ENCODE data around the gene NPR1. TPM values are rescaled to one million over a fixed set of nuclear protein-coding genes. Genes with fewer than 3 reads are reported as not detected.

Gene NPR1
- total RNA-seq, 1 experiment from 2014 or later, result 16.5 TPM

DNA sequence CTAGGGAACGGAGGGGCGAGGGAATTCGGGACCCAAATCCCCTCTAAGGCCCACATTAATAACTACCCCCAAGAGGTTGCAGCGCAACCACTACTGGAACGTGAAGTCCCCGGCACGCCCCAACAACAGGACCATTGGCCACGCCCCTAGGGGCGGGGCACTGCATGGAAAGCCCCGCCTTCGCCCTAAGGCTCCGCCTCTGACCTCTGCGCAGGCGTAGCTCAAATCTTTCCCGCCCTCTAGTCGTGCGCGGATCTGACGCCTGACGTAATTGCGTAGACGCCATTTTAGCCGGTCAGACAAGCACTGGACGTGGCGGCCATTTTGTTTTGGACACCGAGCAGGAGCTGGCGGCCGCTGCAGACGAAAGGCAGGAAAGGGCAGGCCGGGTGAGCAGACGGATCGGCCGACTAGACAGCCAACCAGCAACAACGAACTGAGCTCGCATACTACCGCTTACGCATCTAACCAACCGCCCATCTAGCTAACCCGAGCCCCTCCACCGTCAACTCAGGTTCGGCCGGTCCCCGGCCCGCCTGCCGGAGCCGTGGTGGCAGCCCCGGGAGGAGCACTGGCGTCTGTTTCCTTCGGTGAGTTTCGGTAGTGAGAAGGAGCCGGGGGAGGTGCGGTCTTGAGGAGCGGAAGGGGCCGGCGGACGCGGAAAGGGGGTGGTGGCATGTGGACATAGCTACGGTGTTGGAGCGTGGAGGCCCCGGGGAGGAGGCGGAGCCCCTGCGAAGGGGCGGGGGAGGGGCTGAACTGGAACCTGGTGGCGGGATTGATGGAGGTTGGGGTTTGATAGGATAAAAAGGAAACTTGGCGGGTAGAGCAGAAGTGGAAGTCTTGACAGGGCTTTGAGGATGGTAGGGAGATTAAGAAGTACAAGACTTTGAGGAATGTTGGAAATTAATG lies 44.5 kb upstream of the NPR1 start, which contains the start of gene CHTOP (continued):
- TF ChIP-seq, protein P1, sequence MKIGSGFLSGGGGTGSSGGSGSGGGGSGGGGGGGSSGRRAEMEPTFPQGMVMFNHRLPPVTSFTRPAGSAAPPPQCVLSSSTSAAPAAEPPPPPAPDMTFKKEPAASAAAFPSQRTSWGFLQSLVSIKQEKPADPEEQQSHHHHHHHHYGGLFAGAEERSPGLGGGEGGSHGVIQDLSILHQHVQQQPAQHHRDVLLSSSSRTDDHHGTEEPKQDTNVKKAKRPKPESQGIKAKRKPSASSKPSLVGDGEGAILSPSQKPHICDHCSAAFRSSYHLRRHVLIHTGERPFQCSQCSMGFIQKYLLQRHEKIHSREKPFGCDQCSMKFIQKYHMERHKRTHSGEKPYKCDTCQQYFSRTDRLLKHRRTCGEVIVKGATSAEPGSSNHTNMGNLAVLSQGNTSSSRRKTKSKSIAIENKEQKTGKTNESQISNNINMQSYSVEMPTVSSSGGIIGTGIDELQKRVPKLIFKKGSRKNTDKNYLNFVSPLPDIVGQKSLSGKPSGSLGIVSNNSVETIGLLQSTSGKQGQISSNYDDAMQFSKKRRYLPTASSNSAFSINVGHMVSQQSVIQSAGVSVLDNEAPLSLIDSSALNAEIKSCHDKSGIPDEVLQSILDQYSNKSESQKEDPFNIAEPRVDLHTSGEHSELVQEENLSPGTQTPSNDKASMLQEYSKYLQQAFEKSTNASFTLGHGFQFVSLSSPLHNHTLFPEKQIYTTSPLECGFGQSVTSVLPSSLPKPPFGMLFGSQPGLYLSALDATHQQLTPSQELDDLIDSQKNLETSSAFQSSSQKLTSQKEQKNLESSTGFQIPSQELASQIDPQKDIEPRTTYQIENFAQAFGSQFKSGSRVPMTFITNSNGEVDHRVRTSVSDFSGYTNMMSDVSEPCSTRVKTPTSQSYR (CRISPR knock-in tag; IDR thresholded peaks at IDR 0.05), result peak; percentile 51; the same call in 1 of the 2 replicates
- TF ChIP-seq, protein P2, sequence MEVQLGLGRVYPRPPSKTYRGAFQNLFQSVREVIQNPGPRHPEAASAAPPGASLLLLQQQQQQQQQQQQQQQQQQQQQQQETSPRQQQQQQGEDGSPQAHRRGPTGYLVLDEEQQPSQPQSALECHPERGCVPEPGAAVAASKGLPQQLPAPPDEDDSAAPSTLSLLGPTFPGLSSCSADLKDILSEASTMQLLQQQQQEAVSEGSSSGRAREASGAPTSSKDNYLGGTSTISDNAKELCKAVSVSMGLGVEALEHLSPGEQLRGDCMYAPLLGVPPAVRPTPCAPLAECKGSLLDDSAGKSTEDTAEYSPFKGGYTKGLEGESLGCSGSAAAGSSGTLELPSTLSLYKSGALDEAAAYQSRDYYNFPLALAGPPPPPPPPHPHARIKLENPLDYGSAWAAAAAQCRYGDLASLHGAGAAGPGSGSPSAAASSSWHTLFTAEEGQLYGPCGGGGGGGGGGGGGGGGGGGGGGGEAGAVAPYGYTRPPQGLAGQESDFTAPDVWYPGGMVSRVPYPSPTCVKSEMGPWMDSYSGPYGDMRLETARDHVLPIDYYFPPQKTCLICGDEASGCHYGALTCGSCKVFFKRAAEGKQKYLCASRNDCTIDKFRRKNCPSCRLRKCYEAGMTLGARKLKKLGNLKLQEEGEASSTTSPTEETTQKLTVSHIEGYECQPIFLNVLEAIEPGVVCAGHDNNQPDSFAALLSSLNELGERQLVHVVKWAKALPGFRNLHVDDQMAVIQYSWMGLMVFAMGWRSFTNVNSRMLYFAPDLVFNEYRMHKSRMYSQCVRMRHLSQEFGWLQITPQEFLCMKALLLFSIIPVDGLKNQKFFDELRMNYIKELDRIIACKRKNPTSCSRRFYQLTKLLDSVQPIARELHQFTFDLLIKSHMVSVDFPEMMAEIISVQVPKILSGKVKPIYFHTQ (CRISPR knock-in tag; IDR thresholded peaks at IDR 0.05), result 0 out of 2 replicates have a peak, but pooled peaks have one; percentile 65
- TF ChIP-seq ZNF121 (CRISPR knock-in tag; IDR thresholded peaks at IDR 0.05) (no peak), NFE2L1 (CRISPR knock-in tag; IDR thresholded peaks at IDR 0.05) (peak; percentile 88), NR3C1 (CRISPR knock-in tag; conservative IDR thresholded peaks at IDR 0.05; ENCODE audit: low read depth) (no peak), GTF2I (CRISPR knock-in tag; conservative IDR thresholded peaks at IDR 0.05) (no peak), FOXP1 (CRISPR knock-in tag; IDR thresholded peaks at IDR 0.05; ENCODE audit: borderline replicate concordance) (peak; percentile 87), IRF2 (CRISPR knock-in tag; IDR thresholded peaks at IDR 0.05; ENCODE audit: borderline replicate concordance, low read depth) (no peak), NFYB (CRISPR knock-in tag; conservative IDR thresholded peaks at IDR 0.05; ENCODE audit: low read depth) (no peak), SOX15 (CRISPR knock-in tag; IDR thresholded peaks at IDR 0.05) (no peak), KAT7 (CRISPR knock-in tag; IDR thresholded peaks at IDR 0.05; ENCODE audit: borderline replicate concordance) (no peak)
- TF ChIP-seq, protein P3, sequence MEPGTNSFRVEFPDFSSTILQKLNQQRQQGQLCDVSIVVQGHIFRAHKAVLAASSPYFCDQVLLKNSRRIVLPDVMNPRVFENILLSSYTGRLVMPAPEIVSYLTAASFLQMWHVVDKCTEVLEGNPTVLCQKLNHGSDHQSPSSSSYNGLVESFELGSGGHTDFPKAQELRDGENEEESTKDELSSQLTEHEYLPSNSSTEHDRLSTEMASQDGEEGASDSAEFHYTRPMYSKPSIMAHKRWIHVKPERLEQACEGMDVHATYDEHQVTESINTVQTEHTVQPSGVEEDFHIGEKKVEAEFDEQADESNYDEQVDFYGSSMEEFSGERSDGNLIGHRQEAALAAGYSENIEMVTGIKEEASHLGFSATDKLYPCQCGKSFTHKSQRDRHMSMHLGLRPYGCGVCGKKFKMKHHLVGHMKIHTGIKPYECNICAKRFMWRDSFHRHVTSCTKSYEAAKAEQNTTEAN (CRISPR knock-in tag; IDR thresholded peaks at IDR 0.05), result peak; percentile 63; the same call in 1 of the 2 replicates
- TF ChIP-seq, protein P4, sequence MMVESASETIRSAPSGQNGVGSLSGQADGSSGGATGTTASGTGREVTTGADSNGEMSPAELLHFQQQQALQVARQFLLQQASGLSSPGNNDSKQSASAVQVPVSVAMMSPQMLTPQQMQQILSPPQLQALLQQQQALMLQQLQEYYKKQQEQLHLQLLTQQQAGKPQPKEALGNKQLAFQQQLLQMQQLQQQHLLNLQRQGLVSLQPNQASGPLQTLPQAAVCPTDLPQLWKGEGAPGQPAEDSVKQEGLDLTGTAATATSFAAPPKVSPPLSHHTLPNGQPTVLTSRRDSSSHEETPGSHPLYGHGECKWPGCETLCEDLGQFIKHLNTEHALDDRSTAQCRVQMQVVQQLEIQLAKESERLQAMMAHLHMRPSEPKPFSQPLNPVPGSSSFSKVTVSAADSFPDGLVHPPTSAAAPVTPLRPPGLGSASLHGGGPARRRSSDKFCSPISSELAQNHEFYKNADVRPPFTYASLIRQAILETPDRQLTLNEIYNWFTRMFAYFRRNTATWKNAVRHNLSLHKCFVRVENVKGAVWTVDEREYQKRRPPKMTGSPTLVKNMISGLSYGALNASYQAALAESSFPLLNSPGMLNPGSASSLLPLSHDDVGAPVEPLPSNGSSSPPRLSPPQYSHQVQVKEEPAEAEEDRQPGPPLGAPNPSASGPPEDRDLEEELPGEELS (CRISPR knock-in tag; IDR thresholded peaks at IDR 0.05), result no peak; the same call in 1 of the 2 replicates
- TF ChIP-seq, protein P5, sequence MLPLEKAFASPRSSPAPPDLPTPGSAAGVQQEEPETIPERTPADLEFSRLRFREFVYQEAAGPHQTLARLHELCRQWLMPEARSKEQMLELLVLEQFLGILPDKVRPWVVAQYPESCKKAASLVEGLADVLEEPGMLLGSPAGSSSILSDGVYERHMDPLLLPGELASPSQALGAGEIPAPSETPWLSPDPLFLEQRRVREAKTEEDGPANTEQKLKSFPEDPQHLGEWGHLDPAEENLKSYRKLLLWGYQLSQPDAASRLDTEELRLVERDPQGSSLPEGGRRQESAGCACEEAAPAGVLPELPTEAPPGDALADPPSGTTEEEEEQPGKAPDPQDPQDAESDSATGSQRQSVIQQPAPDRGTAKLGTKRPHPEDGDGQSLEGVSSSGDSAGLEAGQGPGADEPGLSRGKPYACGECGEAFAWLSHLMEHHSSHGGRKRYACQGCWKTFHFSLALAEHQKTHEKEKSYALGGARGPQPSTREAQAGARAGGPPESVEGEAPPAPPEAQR (CRISPR knock-in tag; IDR thresholded peaks at IDR 0.05), result no peak
- TF ChIP-seq, protein P6, sequence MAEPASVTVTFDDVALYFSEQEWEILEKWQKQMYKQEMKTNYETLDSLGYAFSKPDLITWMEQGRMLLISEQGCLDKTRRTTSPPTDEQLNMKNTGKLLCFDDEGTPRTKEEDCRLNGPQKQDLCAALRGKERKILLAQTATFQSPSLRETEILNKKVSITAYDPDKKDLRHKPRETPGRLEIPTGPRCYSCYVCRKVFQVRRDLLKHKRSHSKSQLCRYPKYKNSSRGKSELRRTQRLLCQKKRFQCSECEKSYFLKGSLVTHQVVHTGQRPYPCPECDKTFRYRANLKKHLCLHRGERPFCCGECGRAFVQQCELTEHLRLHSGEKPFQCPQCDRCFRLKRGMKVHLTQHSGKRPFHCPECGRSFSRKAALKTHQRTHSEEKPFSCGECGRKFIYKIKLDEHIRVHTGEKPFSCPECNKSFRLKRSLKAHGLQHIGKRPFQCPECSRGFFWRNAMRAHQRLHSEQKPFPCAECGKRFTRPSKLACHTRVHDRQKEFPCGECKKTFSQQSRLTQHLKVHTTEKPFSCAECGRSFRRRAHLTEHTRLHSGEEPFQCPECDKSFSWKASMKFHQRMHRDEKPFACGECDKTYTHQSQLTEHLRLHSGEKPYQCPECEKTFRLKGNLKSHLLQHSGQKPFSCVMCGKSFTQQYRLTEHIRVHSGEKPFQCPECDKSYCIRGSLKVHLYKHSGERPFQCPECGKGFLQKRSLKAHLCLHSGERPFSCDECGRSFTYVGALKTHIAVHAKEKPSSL (CRISPR knock-in tag; conservative IDR thresholded peaks at IDR 0.05), result no peak
- TF ChIP-seq, protein P7, sequence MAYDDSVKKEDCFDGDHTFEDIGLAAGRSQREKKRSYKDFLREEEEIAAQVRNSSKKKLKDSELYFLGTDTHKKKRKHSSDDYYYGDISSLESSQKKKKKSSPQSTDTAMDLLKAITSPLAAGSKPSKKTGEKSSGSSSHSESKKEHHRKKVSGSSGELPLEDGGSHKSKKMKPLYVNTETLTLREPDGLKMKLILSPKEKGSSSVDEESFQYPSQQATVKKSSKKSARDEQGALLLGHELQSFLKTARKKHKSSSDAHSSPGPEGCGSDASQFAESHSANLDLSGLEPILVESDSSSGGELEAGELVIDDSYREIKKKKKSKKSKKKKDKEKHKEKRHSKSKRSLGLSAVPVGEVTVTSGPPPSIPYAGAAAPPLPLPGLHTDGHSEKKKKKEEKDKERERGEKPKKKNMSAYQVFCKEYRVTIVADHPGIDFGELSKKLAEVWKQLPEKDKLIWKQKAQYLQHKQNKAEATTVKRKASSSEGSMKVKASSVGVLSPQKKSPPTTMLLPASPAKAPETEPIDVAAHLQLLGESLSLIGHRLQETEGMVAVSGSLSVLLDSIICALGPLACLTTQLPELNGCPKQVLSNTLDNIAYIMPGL (CRISPR knock-in tag; IDR thresholded peaks at IDR 0.05), result 0 out of 2 replicates have a peak, but pooled peaks have one; percentile 75
